ENCODE data around the gene PDCD4. TPM values are rescaled to one million over a fixed set of nuclear protein-coding genes. Genes with fewer than 3 reads are reported as not detected.

Gene PDCD4
- total and polyA plus RNA-seq, 2 of the 8 experiments (the other 6 are each of a cell fraction or from before 2014, with no cell fraction given), result 3.3 to 26.8 TPM

DNA sequence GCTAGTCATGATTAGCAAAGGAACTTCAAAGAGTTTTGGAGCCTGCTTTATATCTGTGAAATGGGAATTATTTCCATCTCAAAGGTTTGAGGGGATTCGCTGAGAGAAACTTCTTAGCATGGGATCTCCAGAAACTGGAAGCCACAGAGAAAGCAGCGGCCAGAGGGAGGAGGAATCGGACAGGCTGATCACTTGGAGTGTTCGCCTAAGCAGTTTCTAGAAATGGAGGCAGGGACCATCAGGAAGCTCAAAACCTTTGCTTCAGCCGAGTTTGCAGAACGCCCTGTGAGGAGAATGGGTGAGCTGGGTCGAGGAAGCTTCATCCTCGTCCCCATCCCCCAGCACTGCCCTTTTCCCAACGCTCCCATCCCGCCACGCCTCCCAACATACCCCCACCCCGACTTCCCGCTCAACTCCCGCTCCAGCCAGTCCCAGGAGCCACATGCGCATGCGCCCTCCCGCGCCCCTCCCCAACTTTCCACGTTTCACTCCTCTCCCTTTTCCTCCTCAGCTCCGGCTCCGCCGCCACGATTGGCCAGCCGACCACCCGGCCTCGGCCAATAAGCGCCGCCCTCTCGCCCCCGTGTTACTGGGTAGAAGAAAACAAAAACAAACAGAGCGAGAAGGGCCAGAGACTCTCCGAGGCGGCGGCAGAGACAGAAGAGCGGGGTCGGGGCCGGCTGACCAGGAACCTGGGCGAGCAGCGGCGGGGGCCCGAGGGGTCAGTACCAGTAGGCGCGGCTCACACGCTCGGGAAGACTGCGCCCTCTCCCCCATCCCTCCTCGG, at the start of gene PDCD4 (continued):
- TF ChIP-seq EP300 (IDR thresholded peaks at IDR 0.05; ENCODE audit: borderline replicate concordance in 1 of 2, low read depth in 2 of 2, low read length in 2 of 2) (no peak), TEAD4 (IDR thresholded peaks at IDR 0.05; ENCODE audit: low read depth, low read length) (no peak), CHD2 (IDR thresholded peaks at IDR 0.05; ENCODE audit: low read length) (peak; percentile 68; the same call in 1 of the 2 replicates), SP2 (IDR thresholded peaks at IDR 0.05; ENCODE audit: low read length) (no peak), SUZ12 (IDR thresholded peaks at IDR 0.05; ENCODE audit: low read length) (no peak), ASH2L (IDR thresholded peaks at IDR 0.05; ENCODE audit: low read length) (peak; percentile 82), ATF2 (IDR thresholded peaks at IDR 0.05; ENCODE audit: low read length) (no peak), PHF8 (conservative IDR thresholded peaks at IDR 0.05; ENCODE audit: low read depth, low read length) (0 out of 2 replicates have a peak, but pooled peaks have one; percentile 11), HDAC2 (IDR thresholded peaks at IDR 0.05; ENCODE audit: borderline replicate concordance in 1 of 2, low read depth in 2 of 2, low read length in 2 of 2) (no peak), SP1 (IDR thresholded peaks at IDR 0.05; ENCODE audit: low read depth, low read length) (peak; percentile 73), JUND (IDR thresholded peaks at IDR 0.05; ENCODE audit: low read length) (no peak), CTCF (IDR thresholded peaks at IDR 0.05; ENCODE audit: control extremely low read depth in 1 of 3, insufficient read depth in 1 of 3, low read depth in 1 of 3, low read length in 3 of 3) (no peak), SP4 (IDR thresholded peaks at IDR 0.05; ENCODE audit: low read length) (no peak), SIX5 (IDR thresholded peaks at IDR 0.05; ENCODE audit: low read depth, low read length) (no peak), KDM4A (IDR thresholded peaks at IDR 0.05; ENCODE audit: low read depth, low read length, severe bottlenecking) (no peak), POLR2A (IDR thresholded peaks at IDR 0.05; ENCODE audit: control extremely low read depth in 1 of 2, low read depth in 2 of 2, low read length in 2 of 2) (peak; percentile 72 to 94), NRF1 (IDR thresholded peaks at IDR 0.05; ENCODE audit: low read depth, low read length) (peak; percentile 73), KDM1A (IDR thresholded peaks at IDR 0.05; ENCODE audit: borderline replicate concordance, low read length) (0 out of 2 replicates have a peak, but pooled peaks have one; percentile 36)
- TF ChIP-seq, protein P1, sequence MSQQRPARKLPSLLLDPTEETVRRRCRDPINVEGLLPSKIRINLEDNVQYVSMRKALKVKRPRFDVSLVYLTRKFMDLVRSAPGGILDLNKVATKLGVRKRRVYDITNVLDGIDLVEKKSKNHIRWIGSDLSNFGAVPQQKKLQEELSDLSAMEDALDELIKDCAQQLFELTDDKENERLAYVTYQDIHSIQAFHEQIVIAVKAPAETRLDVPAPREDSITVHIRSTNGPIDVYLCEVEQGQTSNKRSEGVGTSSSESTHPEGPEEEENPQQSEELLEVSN (IDR thresholded peaks at IDR 0.05), result peak; percentile 93
